Ovary (tissue), 3 donors: ENCODE data around the gene TRIP12.

ENCODE experiments used
- CTCF ChIP-seq, 3 donors: fragments of 450-650 bp in 2 of 3; fragments of 200-600 bp in 1 of 3; IDR thresholded peaks; one replicate each; pipeline versions ENCODE4 v1.5.1 to v1.8.0; 2016 to 2022; ENCODE audit warnings: antibody characterized with exemption in 3 of 3, mild to moderate bottlenecking in 1 of 3
- EP300 ChIP-seq: sonication (generic); formaldehyde crosslinking; IDR thresholded peaks from one replicate; pipeline ENCODE4 v1.6.1; 2017; ENCODE audit warnings: antibody characterized with exemption
- donor health status: DM: no; HTN: no; CAD: no.

GRCh38 chr2:229909090-229909489 lies 12.7 kb downstream of the TRIP12 start:
- TF ChIP-seq CTCF (IDR thresholded peaks at IDR 0.05), result no peak
- TF ChIP-seq EP300, result no peak
